ENCODE data around the gene MCC.

Gene MCC

DNA sequence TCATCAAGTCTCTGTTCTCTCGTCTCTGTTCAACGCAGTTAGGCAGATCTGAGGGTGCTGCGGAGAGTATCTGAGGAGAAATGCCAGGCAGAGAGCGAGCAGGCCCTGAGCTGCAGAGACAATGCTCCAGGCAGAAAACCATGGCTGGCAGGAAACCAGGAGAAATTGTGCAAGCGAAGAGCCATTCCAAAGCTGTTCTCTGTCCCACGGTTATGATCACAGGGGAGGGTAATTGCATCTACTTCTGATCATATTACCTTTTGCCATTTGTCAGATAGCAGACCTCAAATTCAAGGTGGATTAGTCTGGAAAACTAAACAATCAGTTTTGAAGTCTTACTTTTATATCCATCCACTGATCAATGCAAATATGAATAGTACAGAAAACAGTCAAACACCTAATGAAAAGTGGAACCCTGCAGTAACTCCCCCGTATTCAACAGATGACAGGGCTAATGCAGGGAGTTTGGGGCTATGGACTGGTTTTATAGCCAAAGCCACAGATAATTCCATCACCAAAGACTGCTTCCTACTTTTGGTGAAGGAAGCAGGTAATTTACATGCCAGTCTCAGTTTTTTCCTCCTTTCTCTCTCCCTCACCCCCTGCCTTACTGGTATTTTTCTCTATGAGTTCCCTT, 283.6 kb downstream of the MCC start:
- TF ChIP-seq, protein P1, sequence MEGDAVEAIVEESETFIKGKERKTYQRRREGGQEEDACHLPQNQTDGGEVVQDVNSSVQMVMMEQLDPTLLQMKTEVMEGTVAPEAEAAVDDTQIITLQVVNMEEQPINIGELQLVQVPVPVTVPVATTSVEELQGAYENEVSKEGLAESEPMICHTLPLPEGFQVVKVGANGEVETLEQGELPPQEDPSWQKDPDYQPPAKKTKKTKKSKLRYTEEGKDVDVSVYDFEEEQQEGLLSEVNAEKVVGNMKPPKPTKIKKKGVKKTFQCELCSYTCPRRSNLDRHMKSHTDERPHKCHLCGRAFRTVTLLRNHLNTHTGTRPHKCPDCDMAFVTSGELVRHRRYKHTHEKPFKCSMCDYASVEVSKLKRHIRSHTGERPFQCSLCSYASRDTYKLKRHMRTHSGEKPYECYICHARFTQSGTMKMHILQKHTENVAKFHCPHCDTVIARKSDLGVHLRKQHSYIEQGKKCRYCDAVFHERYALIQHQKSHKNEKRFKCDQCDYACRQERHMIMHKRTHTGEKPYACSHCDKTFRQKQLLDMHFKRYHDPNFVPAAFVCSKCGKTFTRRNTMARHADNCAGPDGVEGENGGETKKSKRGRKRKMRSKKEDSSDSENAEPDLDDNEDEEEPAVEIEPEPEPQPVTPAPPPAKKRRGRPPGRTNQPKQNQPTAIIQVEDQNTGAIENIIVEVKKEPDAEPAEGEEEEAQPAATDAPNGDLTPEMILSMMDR (IDR thresholded peaks at IDR 0.05; ENCODE audit: borderline replicate concordance, insufficient read depth, low read depth, low read length): no peak
- H3K4me3 ChIP-seq (ENCODE audit: low read depth, low read length): no peak overlapping the region

DNA sequence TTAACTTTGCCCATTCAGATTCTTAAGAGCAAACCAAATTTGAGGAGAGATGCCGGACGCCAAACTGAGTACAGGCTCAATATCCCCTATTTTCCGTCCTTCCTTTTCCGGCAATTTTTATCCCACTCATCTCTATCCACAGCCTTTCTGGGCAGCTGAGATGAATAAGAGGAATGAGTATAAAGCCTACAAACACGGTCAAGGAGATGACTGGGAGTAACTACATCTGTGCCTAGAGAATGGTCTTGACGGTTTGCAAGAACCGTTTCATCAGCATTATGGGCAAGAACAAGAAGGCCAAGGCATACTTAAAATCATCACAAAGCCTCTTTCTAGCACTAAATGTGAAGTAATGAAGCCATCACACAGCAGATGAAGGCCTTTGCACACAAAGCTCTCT, 284.3 kb downstream of the MCC start:
- TF ChIP-seq, protein P1 (IDR thresholded peaks at IDR 0.05; ENCODE audit: borderline replicate concordance, insufficient read depth, low read depth, low read length): no peak
- no peak overlapping the region for H3K4me3 ChIP-seq (ENCODE audit: low read depth, low read length)

DNA sequence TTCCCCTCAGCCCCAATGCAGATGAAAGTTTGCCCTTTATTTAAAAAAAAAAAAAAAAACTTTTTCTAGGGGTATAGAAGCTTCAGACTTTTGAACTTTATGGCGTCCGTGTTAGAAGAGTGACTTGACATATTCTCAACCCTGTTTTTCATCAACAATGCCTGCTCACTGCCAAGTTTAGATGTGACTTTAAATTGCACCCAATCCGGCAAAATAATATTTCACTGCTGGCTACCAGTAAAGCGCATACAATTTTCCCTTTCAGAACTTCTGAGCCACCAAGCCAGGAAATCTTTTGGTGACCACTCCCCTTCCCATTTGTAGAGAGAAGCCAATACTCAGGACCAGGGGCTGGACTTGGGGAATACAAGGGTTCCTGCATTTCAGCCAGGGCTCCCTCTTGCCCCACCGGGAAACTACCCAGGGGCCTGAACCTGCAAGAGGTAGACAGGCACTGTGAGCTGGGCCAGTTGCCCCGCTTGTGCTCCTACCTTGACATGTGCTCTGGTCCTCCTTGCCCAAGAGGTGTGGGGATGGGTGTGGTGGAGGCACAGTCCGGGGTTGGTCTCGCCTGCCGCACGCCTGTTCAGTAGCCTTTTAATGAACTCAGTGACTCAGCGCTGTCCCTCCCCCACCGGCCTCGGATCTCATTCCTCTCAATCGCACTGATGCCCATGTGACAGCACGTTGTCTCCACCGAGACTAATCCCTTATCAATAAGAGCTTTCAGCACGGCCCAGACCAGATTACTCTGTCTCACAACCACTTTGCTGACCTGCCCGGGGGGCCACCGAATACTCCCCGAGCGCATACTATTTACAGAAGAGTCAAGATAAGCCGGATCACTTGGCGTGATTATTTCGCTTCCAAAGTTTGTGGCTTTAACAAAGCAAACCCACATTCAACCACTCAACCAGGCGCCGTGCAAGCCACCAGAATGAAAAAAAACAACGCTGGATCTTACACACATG, 285.2 kb downstream of the MCC start:
- no peak overlapping the region for H3K4me3 ChIP-seq (ENCODE audit: low read depth, low read length)
- TF ChIP-seq, protein P1 (IDR thresholded peaks at IDR 0.05; ENCODE audit: borderline replicate concordance, insufficient read depth, low read depth, low read length): no peak

DNA sequence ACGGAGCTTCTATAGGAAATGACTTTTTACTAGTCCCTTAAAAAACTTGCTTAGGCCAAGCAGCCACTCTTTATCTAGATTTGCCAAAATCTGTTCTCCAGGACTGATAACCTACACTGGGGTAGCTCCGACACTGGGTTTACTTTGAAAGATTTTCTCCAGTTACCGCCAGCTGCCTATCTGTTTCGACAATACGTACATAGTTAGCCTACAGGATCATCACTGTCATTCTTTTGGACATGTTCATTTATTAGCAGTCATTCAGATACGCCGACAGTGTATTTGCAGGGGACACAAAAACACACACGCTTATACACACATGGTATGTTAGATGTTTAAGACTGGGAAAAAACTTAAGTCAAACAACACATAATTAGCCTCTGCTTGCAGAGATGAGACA, 286.0 kb downstream of the MCC start:
- H3K4me3 ChIP-seq (ENCODE audit: low read depth, low read length): no peak overlapping the region
- TF ChIP-seq, protein P1 (IDR thresholded peaks at IDR 0.05; ENCODE audit: borderline replicate concordance, insufficient read depth, low read depth, low read length): no peak

DNA sequence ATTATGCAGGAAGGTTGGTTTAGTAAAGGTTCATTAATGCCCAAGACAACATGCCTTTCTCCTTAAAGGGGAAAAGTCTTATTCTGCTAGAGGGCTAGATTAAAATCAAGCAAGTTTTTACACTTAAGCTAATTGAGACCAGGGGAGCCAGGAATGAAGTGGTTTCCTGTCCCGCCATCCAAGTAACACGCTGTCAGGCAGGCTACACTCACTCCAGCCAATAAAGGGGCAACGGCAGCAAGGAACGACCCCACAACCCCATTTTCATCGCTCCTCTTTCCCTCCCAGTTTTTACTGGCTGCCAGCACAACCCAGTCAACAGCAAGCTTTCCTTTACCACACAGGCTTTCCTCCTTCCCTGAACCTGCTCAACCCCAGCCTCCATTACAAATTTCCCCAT, 286.5 kb downstream of the MCC start:
- TF ChIP-seq, protein P1 (IDR thresholded peaks at IDR 0.05; ENCODE audit: borderline replicate concordance, insufficient read depth, low read depth, low read length): no peak

DNA sequence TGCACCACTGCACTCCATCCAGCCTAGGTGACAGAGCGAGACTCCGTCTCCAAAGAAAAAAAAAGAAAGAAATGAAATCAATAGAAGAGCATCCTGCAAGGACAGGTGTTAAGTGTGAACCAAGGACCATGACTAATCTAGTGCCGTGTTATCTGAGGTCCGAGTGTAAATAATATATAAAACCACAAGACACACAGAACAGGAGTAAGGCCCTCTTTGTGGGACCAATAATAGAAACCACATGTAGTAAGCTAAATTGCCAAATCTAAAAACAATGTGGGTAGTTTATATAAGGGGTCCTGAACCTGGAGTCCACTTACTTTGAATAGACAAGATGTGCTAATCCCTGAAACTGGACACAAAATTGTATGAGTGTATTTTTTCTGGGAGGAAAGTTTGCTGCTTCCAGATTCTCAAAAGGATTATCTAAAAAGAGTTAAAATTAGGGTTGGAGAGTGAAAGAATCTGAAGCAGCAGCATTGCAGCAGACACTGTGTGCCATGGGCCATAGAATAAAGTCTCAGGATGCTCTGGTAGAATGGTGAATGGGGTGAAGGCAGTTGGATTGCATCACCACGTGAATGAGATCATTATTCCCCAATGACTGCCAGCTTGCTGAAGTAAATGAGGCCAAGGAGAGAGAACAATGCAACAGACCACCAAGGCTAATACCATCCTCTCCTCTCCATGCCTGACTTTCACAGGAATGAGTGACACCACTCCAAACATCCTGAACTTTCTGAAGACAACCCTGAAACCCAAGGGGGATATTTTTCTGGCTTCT, 288.9 kb downstream of the MCC start:
- H3K4me3 ChIP-seq (ENCODE audit: low read depth, low read length): no peak overlapping the region
- TF ChIP-seq, protein P1 (IDR thresholded peaks at IDR 0.05; ENCODE audit: borderline replicate concordance, insufficient read depth, low read depth, low read length): no peak

More for the DNA sequence above, 286.5 kb downstream of the MCC start:
- no peak overlapping the region for H3K4me3 ChIP-seq (ENCODE audit: low read depth, low read length)
